Activated T-cell treated with anti-CD3 and anti-CD28 coated beads, Interleukin-2, amount 50 U/mL, for 4 hours (primary cell): ENCODE data around the gene RGS7. TPM values are rescaled to one million over a fixed set of nuclear protein-coding genes. Genes with fewer than 3 reads are reported as not detected.

ENCODE experiments used
- ATAC-seq, 2 donors: fragments of 200-7000 bp; cut with Tn5 transposase; one replicate each; pipeline ENCODE4 v1.10.0; 2021
- DNase-seq: peaks from one replicate; pipeline ENCODE4 v3.0.0-alpha.2; 2020
- H3K27me3 Mint-ChIP-seq: one replicate; pipeline ENCODE4 v1.8.0; 2021; ENCODE audit warnings: low read depth, mixed read lengths
- H3K36me3 Mint-ChIP-seq: one replicate; pipeline ENCODE4 v1.8.0; 2022; ENCODE audit warnings: mixed read lengths; ENCODE audit not compliant: insufficient read depth
- H3K4me1 Mint-ChIP-seq: one replicate; pipeline ENCODE4 v1.8.0; 2021; ENCODE audit warnings: low read depth, mixed read lengths
- H3K4me3 Mint-ChIP-seq: one replicate; pipeline ENCODE4 v1.8.0; 2021; ENCODE audit warnings: mild to moderate bottlenecking, moderate library complexity, mixed read lengths
- H3K9me3 Mint-ChIP-seq: one replicate; pipeline ENCODE4 v1.8.0; 2021; ENCODE audit warnings: mixed read lengths
- total RNA-seq, 3 donors: library from RNA; stranded (reverse); gene quantifications; one replicate each; pipeline ENCODE4 v1.2.1, GENCODE V29; 2021

The RGS7 gene
- total RNA-seq, 3 donors from 2014 or later = not detected

- Mint-ChIP-seq H3K27me3 (peaks cover 40% of the 10 kb centered on the region), H3K4me3 (peak overlapping the region; percentile 50), H3K36me3 (no peaks in the 10 kb centered on the region), H3K9me3 (no peaks in the 10 kb centered on the region), H3K4me1 (peaks cover 4% of the 10 kb centered on the region)
- ATAC-seq (no peak), DNase-seq (no peak)
Measured at GRCh38 chr1:241356187-241356518, 852 bp downstream of the RGS7 start.

- DNase-seq (no peak), ATAC-seq (no peak)
- Mint-ChIP-seq H3K4me1 (peaks cover 4% of the 10 kb centered on the region), H3K27me3 (peaks cover 36% of the 10 kb centered on the region), H3K4me3 (no peak overlapping the region), H3K36me3 (no peaks in the 10 kb centered on the region), H3K9me3 (no peaks in the 10 kb centered on the region)
Measured at GRCh38 chr1:241355311-241356010, 1.5 kb downstream of the RGS7 start.

GRCh38 chr1:241352401-241352800 lies 4.6 kb downstream of the RGS7 start:
- no peak for ATAC-seq
- Mint-ChIP-seq H3K27me3 (peaks cover 14% of the 10 kb centered on the region), H3K4me3 (no peak overlapping the region), H3K9me3 (no peaks in the 10 kb centered on the region), H3K4me1 (peaks cover 3% of the 10 kb centered on the region), H3K36me3 (no peaks in the 10 kb centered on the region)
- no peak for DNase-seq

GRCh38 chr1:241351841-241352240 lies 5.2 kb downstream of the RGS7 start:
- DNase-seq (no peak), ATAC-seq (no peak)
- Mint-ChIP-seq H3K9me3 (no peaks in the 10 kb centered on the region), H3K4me1 (peaks cover 3% of the 10 kb centered on the region), H3K36me3 (no peaks in the 10 kb centered on the region), H3K27me3 (peaks cover 14% of the 10 kb centered on the region), H3K4me3 (no peak overlapping the region)

GRCh38 chr1:241343956-241344355 lies 13.0 kb downstream of the RGS7 start:
- H3K4me3 Mint-ChIP-seq = no peak overlapping the region
- H3K27me3 Mint-ChIP-seq = no peaks in the 10 kb centered on the region
- peaks cover 8% of the 10 kb centered on the region for H3K9me3 Mint-ChIP-seq
- no peaks in the 10 kb centered on the region for H3K36me3 Mint-ChIP-seq
- ATAC-seq (no peak), DNase-seq (no peak)
- H3K4me1 Mint-ChIP-seq = no peaks in the 10 kb centered on the region

DNA sequence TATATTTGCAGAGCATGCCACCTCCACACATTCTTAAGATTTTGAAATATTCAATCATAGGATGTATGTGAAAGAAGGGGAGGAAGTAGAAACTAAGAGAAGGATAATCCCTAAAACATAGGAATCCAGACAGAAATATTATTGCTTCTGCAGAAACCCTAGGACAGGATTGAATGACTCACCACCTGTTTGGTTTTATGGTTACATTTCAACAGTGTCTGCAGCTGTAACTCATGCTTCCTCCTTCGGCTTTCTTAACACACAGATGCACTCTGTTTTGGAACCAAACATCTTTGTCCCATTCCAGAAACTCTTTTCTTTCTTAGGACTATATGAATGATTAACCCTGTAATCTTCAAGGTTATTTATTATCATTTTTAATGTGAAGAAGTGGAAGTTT lies 20.7 kb downstream of the RGS7 start:
- Mint-ChIP-seq H3K4me3 (no peak overlapping the region), H3K9me3 (peaks cover 2% of the 10 kb centered on the region), H3K4me1 (no peaks in the 10 kb centered on the region), H3K36me3 (no peaks in the 10 kb centered on the region), H3K27me3 (no peaks in the 10 kb centered on the region)
- DNase-seq (no peak), ATAC-seq (no peak)

DNA sequence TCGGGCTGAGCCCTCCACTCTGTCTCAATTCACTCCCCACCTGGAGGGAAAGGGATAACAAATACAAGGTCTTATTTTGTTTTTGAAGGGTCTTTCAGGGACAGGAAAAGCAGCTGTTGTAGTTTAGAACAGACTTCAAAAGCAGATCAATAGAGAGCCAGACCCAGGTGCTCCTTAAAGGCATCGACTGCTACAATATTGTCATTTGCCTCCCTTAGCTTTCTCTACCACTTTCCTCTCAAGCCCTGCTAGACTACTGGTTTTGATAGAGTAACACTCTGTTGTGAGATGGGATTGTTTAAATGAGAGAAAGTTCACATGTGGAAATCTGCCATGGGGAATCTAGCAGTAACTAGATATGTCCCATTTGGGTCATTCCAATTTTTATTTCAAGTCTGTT lies 24.0 kb downstream of the RGS7 start:
- H3K36me3 Mint-ChIP-seq = no peaks in the 10 kb centered on the region
- H3K4me3 Mint-ChIP-seq = no peak overlapping the region
- no peak for DNase-seq
- no peaks in the 10 kb centered on the region for H3K4me1 Mint-ChIP-seq
- no peak for ATAC-seq
- peaks cover 2% of the 10 kb centered on the region for H3K9me3 Mint-ChIP-seq
- H3K27me3 Mint-ChIP-seq = no peaks in the 10 kb centered on the region

- Mint-ChIP-seq H3K36me3 (no peaks in the 10 kb centered on the region), H3K4me3 (no peak overlapping the region), H3K9me3 (peaks cover 2% of the 10 kb centered on the region), H3K4me1 (no peaks in the 10 kb centered on the region), H3K27me3 (no peaks in the 10 kb centered on the region)
- no peak for DNase-seq
- no peak for ATAC-seq
Measured at GRCh38 chr1:241332037-241332409, 25.0 kb downstream of the RGS7 start.

- no peak for ATAC-seq
- no peaks in the 10 kb centered on the region for H3K36me3 Mint-ChIP-seq
- H3K27me3 Mint-ChIP-seq = no peaks in the 10 kb centered on the region
- H3K4me1 Mint-ChIP-seq = no peaks in the 10 kb centered on the region
- DNase-seq = no peak
- H3K9me3 Mint-ChIP-seq = peaks cover 4% of the 10 kb centered on the region
- H3K4me3 Mint-ChIP-seq = no peak overlapping the region
Measured at GRCh38 chr1:241331328-241332036, 25.5 kb downstream of the RGS7 start.

GRCh38 chr1:241330619-241331327 lies 26.2 kb downstream of the RGS7 start:
- Mint-ChIP-seq H3K4me3 (no peak overlapping the region), H3K9me3 (peaks cover 9% of the 10 kb centered on the region)
- no peak for ATAC-seq

DNA sequence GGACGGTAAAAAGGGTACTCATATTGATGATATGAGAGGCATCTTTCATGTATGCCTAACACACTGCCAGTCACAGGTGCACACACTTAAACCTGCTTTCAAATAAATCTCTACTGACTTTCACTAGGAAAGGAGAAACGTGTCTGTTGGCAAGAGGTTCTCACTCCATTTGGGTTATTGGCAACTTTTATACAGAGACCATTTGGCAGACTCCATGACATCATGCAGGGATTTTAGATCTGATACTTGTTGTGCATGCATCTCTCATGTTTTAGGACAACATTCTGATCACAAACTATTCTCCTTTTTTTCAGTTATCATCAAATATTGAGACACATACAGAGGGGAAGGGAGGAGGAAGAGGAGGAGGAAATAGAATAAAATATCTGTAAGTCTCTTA lies 31.5 kb downstream of the RGS7 start:
- no peaks in the 10 kb centered on the region for H3K27me3 Mint-ChIP-seq
- no peak for DNase-seq
- ATAC-seq = no peak
- peaks cover 12% of the 10 kb centered on the region for H3K9me3 Mint-ChIP-seq
- H3K4me3 Mint-ChIP-seq = no peak overlapping the region
- H3K4me1 Mint-ChIP-seq = no peaks in the 10 kb centered on the region
- no peaks in the 10 kb centered on the region for H3K36me3 Mint-ChIP-seq

More at GRCh38 chr1:241330619-241331327, 26.2 kb downstream of the RGS7 start:
- no peaks in the 10 kb centered on the region for H3K27me3 Mint-ChIP-seq
- no peaks in the 10 kb centered on the region for H3K4me1 Mint-ChIP-seq
- DNase-seq = no peak
- no peaks in the 10 kb centered on the region for H3K36me3 Mint-ChIP-seq

- peaks cover 10% of the 10 kb centered on the region for H3K9me3 Mint-ChIP-seq
- H3K4me3 Mint-ChIP-seq = no peak overlapping the region
- no peaks in the 10 kb centered on the region for H3K27me3 Mint-ChIP-seq
- ATAC-seq = no peak
- no peak for DNase-seq
- H3K4me1 Mint-ChIP-seq = no peaks in the 10 kb centered on the region
- H3K36me3 Mint-ChIP-seq = no peaks in the 10 kb centered on the region
Measured at GRCh38 chr1:241323514-241324195, 33.4 kb downstream of the RGS7 start.

- H3K36me3 Mint-ChIP-seq = no peaks in the 10 kb centered on the region
- no peaks in the 10 kb centered on the region for H3K27me3 Mint-ChIP-seq
- DNase-seq (no peak), ATAC-seq (no peak)
- H3K9me3 Mint-ChIP-seq = peaks cover 4% of the 10 kb centered on the region
- no peaks in the 10 kb centered on the region for H3K4me1 Mint-ChIP-seq
- no peak overlapping the region for H3K4me3 Mint-ChIP-seq
Measured at GRCh38 chr1:241317676-241318075, 39.3 kb downstream of the RGS7 start.

- no peaks in the 10 kb centered on the region for H3K4me1 Mint-ChIP-seq
- no peaks in the 10 kb centered on the region for H3K36me3 Mint-ChIP-seq
- H3K9me3 Mint-ChIP-seq = no peaks in the 10 kb centered on the region
- H3K27me3 Mint-ChIP-seq = no peaks in the 10 kb centered on the region
- no peak for DNase-seq
- ATAC-seq = no peak
- no peak overlapping the region for H3K4me3 Mint-ChIP-seq
Measured at GRCh38 chr1:241316372-241316771, 40.6 kb downstream of the RGS7 start.
